ENCODE measurements around the gene MCF2L. TPM values are rescaled to one million over a fixed set of nuclear protein-coding genes. Genes with fewer than 3 reads are reported as not detected.

The MCF2L gene
- total and polyA plus RNA-seq, 7 experiments from 2014 or later, result 0.51 to 32.6 (median 19.7) TPM

DNA sequence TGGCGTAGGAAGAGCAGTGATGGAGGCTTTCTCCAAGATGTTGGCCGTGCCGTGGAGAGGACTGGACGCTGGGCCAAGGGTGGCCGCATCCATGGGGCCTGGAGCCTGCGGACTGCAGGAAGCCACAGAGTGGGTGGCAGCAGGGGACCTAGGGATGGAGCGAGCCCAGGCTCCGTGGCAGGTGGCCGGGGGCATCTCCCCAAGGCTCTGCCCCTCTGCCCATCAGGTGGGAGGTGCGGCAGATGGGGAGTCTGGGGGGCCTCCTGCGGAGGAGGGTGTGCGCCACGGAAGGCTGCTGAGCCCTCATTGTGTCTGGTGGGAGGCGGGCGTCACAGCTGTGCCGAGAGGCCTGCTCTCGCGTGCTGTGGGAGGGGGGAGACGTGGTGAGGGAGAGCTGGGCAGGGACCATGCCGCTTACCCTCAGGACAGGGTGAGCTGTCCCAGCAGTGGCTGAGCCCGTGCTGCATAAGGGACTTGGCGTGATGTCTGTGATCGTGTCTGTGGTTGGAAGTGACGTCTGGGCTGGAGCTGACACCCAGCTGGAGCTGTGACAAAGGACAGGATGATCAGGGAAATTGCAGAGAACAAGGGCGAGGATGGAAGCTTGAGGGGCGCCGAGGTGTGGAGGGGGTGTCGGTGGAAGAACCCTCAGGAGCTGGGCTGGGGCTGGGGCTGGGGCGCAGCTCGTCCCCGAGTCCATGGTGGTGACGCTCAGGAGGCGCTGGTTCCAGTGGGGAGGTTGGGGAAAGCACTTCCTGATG is 13.4 kb downstream of the MCF2L start:
- Histone ChIP-seq H3K36me3 (ENCODE audit: control insufficient read depth in 2 of 3, insufficient read depth in 3 of 3, low read length in 3 of 3) (no peaks in the 10 kb centered on the region), H3K4me3 (ENCODE audit: low read length) (no peak overlapping the region), H3K9me3 (ENCODE audit: control insufficient read depth in 2 of 3, low read length in 3 of 3) (no peaks in the 10 kb centered on the region), H3K27ac (ENCODE audit: low read depth, low read length) (no peak overlapping the region), H3K27me3 (ENCODE audit: control insufficient read depth in 2 of 2, insufficient read depth in 2 of 2, low read length in 2 of 2) (no peaks in the 10 kb centered on the region), H3K4me1 (ENCODE audit: control insufficient read depth in 2 of 2, insufficient read depth in 2 of 2, low read length in 2 of 2) (no peaks in the 10 kb centered on the region)
- H3K4me3 Mint-ChIP-seq, result no peak overlapping the region
- ChIA-PET CTCF (interaction anchor here (0.6 kb wide), 1 partner anchor 475 kb away, joined by 4 read pairs; no protein-coding TSS in a partner anchor), POLR2A (interaction anchor here (0.6 kb wide), 1 partner anchor 66 kb away, joined by 3 read pairs; no protein-coding TSS in a partner anchor)
- H3K36me3 Mint-ChIP-seq, result peaks cover 0 to 3% (median 2%) of the 10 kb centered on the region in 5 donors
- H3K9me3 Mint-ChIP-seq, result peaks cover 0 to under 1% (median 0%) of the 10 kb centered on the region in 11 donors
- DNase-seq, result no peak
- H3K27me3 Mint-ChIP-seq, result no peaks in the 10 kb centered on the region
- H3K4me1 Mint-ChIP-seq, result peaks cover 0 to 15% (median 4%) of the 10 kb centered on the region in 7 donors
- intact Hi-C loops (cut with micrococcal nuclease), result no loop called here
- H3K27ac Mint-ChIP-seq, result no peak overlapping the region
- no peak for ATAC-seq

DNA sequence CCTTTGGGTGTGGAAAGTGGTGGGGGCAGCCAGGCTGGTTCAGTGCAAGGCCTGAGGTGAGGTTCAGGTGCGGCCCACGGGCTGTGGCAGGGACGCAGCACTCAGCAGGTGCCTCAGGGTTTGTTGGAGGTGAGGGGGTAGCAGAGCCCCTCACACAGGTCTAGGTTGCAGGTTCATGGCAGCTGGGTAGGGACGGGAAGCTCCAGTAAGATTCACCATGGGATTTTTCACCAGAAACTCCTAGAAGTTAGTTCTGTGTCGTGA is 14.0 kb downstream of the MCF2L start:
- Histone ChIP-seq H3K9me3 (ENCODE audit: control insufficient read depth in 2 of 3, low read length in 3 of 3) (no peaks in the 10 kb centered on the region), H3K4me3 (ENCODE audit: low read length) (no peak overlapping the region), H3K27ac (ENCODE audit: low read depth, low read length) (no peak overlapping the region), H3K27me3 (ENCODE audit: control insufficient read depth in 2 of 2, insufficient read depth in 2 of 2, low read length in 2 of 2) (no peaks in the 10 kb centered on the region), H3K36me3 (ENCODE audit: control insufficient read depth in 2 of 3, insufficient read depth in 3 of 3, low read length in 3 of 3) (no peaks in the 10 kb centered on the region), H3K4me1 (ENCODE audit: control insufficient read depth in 2 of 2, insufficient read depth in 2 of 2, low read length in 2 of 2) (no peaks in the 10 kb centered on the region)
- Mint-ChIP-seq H3K4me1 (peaks cover 0 to 13% (median 4%) of the 10 kb centered on the region in 7 donors), H3K4me3 (no peak overlapping the region), H3K27ac (no peak overlapping the region), H3K36me3 (peaks cover 0 to 3% (median 0%) of the 10 kb centered on the region in 5 donors), H3K9me3 (peaks cover 0 to 2% (median 0%) of the 10 kb centered on the region in 11 donors), H3K27me3 (no peaks in the 10 kb centered on the region)
- DNase-seq (no peak), ATAC-seq (no peak)
- ChIA-PET CTCF (interaction anchor here (0.6 kb wide), 1 partner anchor 474 kb away, joined by 4 read pairs; no protein-coding TSS in a partner anchor), POLR2A (interaction anchor here (0.6 kb wide), 1 partner anchor 67 kb away, joined by 3 read pairs; no protein-coding TSS in a partner anchor)
- intact Hi-C loops (cut with micrococcal nuclease), result no loop called here

DNA sequence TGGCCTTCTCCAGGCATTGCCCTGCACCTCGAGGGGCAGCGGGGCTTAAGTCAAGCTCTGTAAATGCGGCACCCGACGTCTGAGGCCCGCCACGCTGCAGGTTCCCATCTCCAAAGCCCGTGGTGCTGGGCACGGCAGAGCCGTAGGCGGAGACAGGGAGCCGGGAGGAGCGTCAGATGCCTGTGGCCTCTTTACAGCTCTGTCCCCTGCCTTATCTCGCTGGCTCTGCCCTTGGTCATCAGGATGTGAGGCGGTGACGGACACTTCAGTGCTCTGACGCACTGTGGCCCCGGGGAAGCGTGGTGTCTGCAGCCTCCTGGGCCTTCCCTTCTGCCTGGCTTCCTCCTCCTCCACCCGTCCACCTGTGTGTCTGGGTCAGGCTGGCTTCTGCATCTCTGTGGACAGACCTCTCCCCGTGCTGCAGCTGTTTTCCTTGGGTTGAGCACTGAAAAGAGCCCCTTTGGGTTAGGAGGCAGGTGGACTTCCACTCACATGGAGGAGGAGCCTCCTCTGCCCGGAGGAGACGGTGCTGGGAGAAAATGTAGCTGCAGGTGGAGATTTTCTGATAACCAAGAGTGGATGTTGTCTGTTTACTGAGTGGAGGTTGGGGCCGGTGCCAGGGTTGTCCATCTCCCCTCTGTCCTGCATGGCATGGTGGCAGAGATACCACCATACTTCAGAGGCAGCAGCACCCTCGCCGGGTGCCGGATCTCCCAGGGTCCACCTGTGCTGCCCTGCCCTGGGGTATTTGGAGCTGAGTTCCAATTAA is 14.6 kb downstream of the MCF2L start:
- Mint-ChIP-seq H3K36me3 (peaks cover 0 to 3% (median 0%) of the 10 kb centered on the region in 5 donors), H3K27me3 (no peaks in the 10 kb centered on the region), H3K27ac (no peak overlapping the region), H3K4me3 (no peak overlapping the region), H3K9me3 (peaks cover 0 to 2% (median 0%) of the 10 kb centered on the region in 11 donors), H3K4me1 (peaks cover 0 to 12% (median 4%) of the 10 kb centered on the region in 7 donors)
- Histone ChIP-seq H3K36me3 (ENCODE audit: control insufficient read depth in 2 of 3, insufficient read depth in 3 of 3, low read length in 3 of 3) (no peaks in the 10 kb centered on the region), H3K4me1 (ENCODE audit: control insufficient read depth in 2 of 2, insufficient read depth in 2 of 2, low read length in 2 of 2) (no peaks in the 10 kb centered on the region), H3K9me3 (ENCODE audit: control insufficient read depth in 2 of 3, low read length in 3 of 3) (no peaks in the 10 kb centered on the region), H3K4me3 (ENCODE audit: low read length) (no peak overlapping the region), H3K27ac (ENCODE audit: low read depth, low read length) (no peak overlapping the region), H3K27me3 (ENCODE audit: control insufficient read depth in 2 of 2, insufficient read depth in 2 of 2, low read length in 2 of 2) (no peaks in the 10 kb centered on the region)
- POLR2A ChIA-PET, result no interaction called here
- ATAC-seq, result no peak
- DNase-seq, result no peak
- intact Hi-C loops (cut with micrococcal nuclease), result no loop called here
- CTCF ChIA-PET, result interaction anchor here (0.7 kb wide), 1 partner anchor 141 kb away, joined by 6 read pairs; no protein-coding TSS in a partner anchor

DNA sequence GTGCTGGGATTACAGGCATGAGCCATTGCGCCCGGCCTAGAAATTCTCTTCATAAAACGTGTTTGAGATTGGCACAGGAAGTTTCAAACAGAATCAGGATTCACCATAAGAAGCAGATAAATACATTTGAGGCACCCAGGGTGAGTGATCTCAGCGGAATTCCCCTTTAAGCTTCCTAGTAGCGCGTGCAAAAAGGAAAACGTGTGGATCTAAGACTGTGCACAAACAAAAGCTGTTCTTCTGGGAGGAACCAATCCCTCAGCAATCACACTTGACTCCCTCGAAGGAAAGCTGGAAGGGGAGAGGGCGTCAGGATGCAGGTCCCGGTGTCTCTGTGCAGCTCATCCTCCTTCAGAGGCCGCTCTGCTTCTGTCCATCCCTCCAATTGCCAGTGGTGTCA is 15.5 kb downstream of the MCF2L start:
- Histone ChIP-seq H3K27ac (ENCODE audit: low read depth, low read length) (no peak overlapping the region), H3K4me1 (ENCODE audit: control insufficient read depth in 2 of 2, insufficient read depth in 2 of 2, low read length in 2 of 2) (no peaks in the 10 kb centered on the region), H3K36me3 (ENCODE audit: control insufficient read depth in 2 of 3, insufficient read depth in 3 of 3, low read length in 3 of 3) (no peaks in the 10 kb centered on the region), H3K27me3 (ENCODE audit: control insufficient read depth in 2 of 2, insufficient read depth in 2 of 2, low read length in 2 of 2) (no peaks in the 10 kb centered on the region), H3K4me3 (ENCODE audit: low read length) (no peak overlapping the region), H3K9me3 (ENCODE audit: control insufficient read depth in 2 of 3, low read length in 3 of 3) (no peaks in the 10 kb centered on the region)
- intact Hi-C loops (cut with micrococcal nuclease), result no loop called here
- peaks cover 0 to 4% (median under 1%) of the 10 kb centered on the region in 5 donors for H3K36me3 Mint-ChIP-seq
- POLR2A ChIA-PET, result no interaction called here
- no peak for DNase-seq
- no peak for ATAC-seq
- CTCF ChIA-PET, result no interaction called here
- H3K27ac Mint-ChIP-seq, result peak overlapping the region in 1 of 9 donors; percentile 76
- H3K27me3 Mint-ChIP-seq, result no peaks in the 10 kb centered on the region
- H3K4me3 Mint-ChIP-seq, result peak overlapping the region in 5 of 10 donors; percentile 29 to 45 (median 41)
- H3K4me1 Mint-ChIP-seq, result peaks cover 0 to 10% (median 0%) of the 10 kb centered on the region in 7 donors
- peaks cover 0 to 3% (median 0%) of the 10 kb centered on the region in 11 donors for H3K9me3 Mint-ChIP-seq

DNA sequence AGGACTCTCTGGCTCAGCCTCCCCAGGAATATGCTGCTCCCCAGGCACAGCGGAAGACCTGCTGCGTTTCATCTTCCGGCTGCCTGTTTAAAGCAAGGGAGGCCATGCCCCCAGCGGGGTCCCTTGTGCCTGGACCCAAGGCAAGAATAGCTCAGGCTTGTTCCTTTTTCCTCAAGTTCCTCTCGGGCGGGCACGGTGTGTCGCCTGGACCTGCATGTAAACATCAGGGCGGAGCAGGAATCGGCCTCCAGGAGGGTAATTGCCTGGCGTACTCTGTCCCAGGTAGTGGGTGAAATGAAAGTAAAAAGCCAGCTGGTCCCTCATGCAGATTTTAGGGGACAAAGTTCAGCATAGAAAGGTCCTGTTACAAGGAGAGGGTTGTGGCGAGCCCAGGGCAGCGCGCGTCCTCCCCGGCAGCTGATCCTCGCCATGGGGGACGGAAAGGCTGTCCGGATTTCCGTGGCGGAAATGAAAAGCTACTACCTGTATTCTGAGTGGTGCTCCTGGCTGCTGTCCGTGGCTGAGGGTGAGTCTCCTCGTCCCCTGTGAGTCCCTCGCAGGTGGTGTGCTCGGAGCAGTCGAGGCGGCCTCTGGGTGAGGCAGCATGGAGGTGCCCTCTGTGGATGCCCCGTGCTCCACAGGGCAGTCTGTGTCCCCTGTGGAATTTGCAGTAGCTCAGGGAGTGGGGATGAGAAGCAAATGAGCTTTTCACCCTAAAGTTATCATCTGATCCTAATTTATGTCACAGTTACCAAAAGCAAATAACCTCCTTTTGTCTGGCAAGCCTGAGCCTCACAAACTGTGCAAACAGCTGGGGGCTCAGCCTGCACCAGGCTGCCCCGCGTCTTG is 16.2 kb downstream of the MCF2L start:
- Histone ChIP-seq H3K27me3 (ENCODE audit: control insufficient read depth in 2 of 2, insufficient read depth in 2 of 2, low read length in 2 of 2) (no peaks in the 10 kb centered on the region), H3K36me3 (ENCODE audit: control insufficient read depth in 2 of 3, insufficient read depth in 3 of 3, low read length in 3 of 3) (no peaks in the 10 kb centered on the region), H3K9me3 (ENCODE audit: control insufficient read depth in 2 of 3, low read length in 3 of 3) (no peaks in the 10 kb centered on the region), H3K27ac (ENCODE audit: low read depth, low read length) (no peak overlapping the region), H3K4me3 (ENCODE audit: low read length) (no peak overlapping the region), H3K4me1 (ENCODE audit: control insufficient read depth in 2 of 2, insufficient read depth in 2 of 2, low read length in 2 of 2) (no peaks in the 10 kb centered on the region)
- peak overlapping the region; percentile 25 to 68 (median 40) for H3K4me3 Mint-ChIP-seq
- no peak for DNase-seq
- intact Hi-C loops (cut with micrococcal nuclease), result no loop called here
- ChIA-PET CTCF (no interaction called here), POLR2A (no interaction called here)
- ATAC-seq, result no peak
- peak overlapping the region in 2 of 9 donors; percentile 25 to 42 for H3K27ac Mint-ChIP-seq
- peaks cover 0 to 10% (median 0%) of the 10 kb centered on the region in 7 donors for H3K4me1 Mint-ChIP-seq
- no peaks in the 10 kb centered on the region for H3K27me3 Mint-ChIP-seq
- peaks cover 0 to 7% (median 0%) of the 10 kb centered on the region in 11 donors for H3K9me3 Mint-ChIP-seq
- peaks cover 0 to 11% (median 7%) of the 10 kb centered on the region in 5 donors for H3K36me3 Mint-ChIP-seq

DNA sequence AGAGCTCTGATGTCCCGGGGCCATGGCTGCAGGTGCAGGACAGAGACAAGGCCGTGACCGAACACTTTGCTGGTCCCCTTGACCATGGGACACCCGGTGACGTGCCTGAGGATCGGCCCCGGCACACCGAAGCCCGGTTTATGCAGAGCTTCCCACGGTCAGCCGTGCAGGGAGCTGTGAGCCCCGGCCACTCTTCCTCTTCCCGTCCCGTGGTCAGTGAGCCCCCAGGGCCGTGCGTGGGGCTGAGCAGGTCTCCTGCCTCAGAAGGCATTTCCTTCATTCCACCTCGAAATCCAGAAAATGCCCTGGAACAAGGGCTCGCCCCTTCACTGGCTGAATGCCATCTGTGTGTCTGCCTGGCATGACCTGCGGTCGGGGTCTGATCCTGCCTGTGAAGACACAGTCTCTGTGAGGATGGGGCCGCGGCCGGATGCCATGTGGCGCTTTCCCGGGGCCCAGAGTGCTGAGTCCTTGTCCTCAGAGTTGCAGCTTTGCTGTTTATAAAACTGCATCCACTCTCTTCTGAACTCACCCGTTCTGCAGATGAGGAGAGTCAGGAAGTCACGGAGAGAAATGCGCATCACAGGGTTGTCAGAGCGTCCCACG is 16.9 kb downstream of the MCF2L start:
- no peak for DNase-seq
- ChIA-PET POLR2A (no interaction called here), CTCF (no interaction called here)
- peak; percentile 10 for ATAC-seq
- H3K27ac ChIP-seq (ENCODE audit: low read depth, low read length), result no peak overlapping the region
- H3K9me3 ChIP-seq (ENCODE audit: control insufficient read depth in 2 of 3, low read length in 3 of 3), result no peaks in the 10 kb centered on the region
- H3K36me3 ChIP-seq (ENCODE audit: control insufficient read depth in 2 of 3, insufficient read depth in 3 of 3, low read length in 3 of 3), result no peaks in the 10 kb centered on the region
- intact Hi-C loops (cut with micrococcal nuclease), result no loop called here
- no peak overlapping the region for H3K4me3 ChIP-seq (ENCODE audit: low read length)
- Mint-ChIP-seq H3K4me3 (peak overlapping the region in 1 of 10 donors; percentile 18), H3K4me1 (peaks cover 0 to 11% (median 0%) of the 10 kb centered on the region in 7 donors), H3K9me3 (peaks cover 0 to 7% (median 0%) of the 10 kb centered on the region in 11 donors), H3K27ac (no peak overlapping the region), H3K36me3 (peaks cover 0 to 15% (median 7%) of the 10 kb centered on the region in 5 donors), H3K27me3 (no peaks in the 10 kb centered on the region)
- no peaks in the 10 kb centered on the region for H3K27me3 ChIP-seq (ENCODE audit: control insufficient read depth in 2 of 2, insufficient read depth in 2 of 2, low read length in 2 of 2)
- no peaks in the 10 kb centered on the region for H3K4me1 ChIP-seq (ENCODE audit: control insufficient read depth in 2 of 2, insufficient read depth in 2 of 2, low read length in 2 of 2)

All from naive thymus-derived CD4-positive, alpha-beta T cell (primary cell).